KMS-11 (cell line): ENCODE results near the gene VSIG8.

ENCODE experiments used
- H2AFZ ChIP-seq: fragments of 200-600 bp; sonication (generic); 2 replicates; pipeline ENCODE4 v1.6.1; 2016; ENCODE audit warnings: antibody characterized with exemption, mixed run types, low read depth
- H3K27ac ChIP-seq: fragments of 200-600 bp; sonication (generic); 2 replicates; pipeline ENCODE4 v1.6.1; 2016; ENCODE audit warnings: mild to moderate bottlenecking, mixed run types
- H3K27me3 ChIP-seq: fragments of 200-600 bp; sonication (generic); 2 replicates; pipeline ENCODE4 v1.6.1; 2017; ENCODE audit warnings: mild to moderate bottlenecking, low read depth, mixed run types, moderate library complexity; ENCODE audit not compliant: insufficient read depth
- H3K36me3 ChIP-seq: fragments of 200-600 bp; sonication (generic); 2 replicates; pipeline ENCODE4 v1.6.1; 2017; ENCODE audit warnings: mild to moderate bottlenecking, mixed run types; ENCODE audit not compliant: insufficient read depth
- H3K4me1 ChIP-seq: fragments of 200-600 bp; sonication (generic); 2 replicates; pipeline ENCODE4 v1.6.1; 2016; ENCODE audit warnings: mild to moderate bottlenecking, low read depth, mixed run types; ENCODE audit not compliant: poor library complexity, severe bottlenecking
- H3K4me2 ChIP-seq: fragments of 200-600 bp; sonication (generic); 2 replicates; pipeline ENCODE4 v1.7.0; 2016; ENCODE audit warnings: mild to moderate bottlenecking, mixed run types
- H3K4me3 ChIP-seq: fragments of 200-600 bp; sonication (generic); IDR thresholded peaks from 2 replicates; pipeline ENCODE4 v1.6.1; 2017; ENCODE audit warnings: low read depth, low read length, mixed read lengths; ENCODE audit not compliant: insufficient read depth
- H3K79me2 ChIP-seq: fragments of 200-600 bp; sonication (generic); 2 replicates; pipeline ENCODE4 v1.6.1; 2016; ENCODE audit warnings: low read depth, mixed run types; ENCODE audit not compliant: insufficient read depth
- H3K9ac ChIP-seq: fragments of 200-600 bp; sonication (generic); 2 replicates; pipeline ENCODE4 v1.6.1; 2016; ENCODE audit warnings: mild to moderate bottlenecking, mixed run types
- H4K20me1 ChIP-seq: fragments of 200-600 bp; sonication (generic); 2 replicates; pipeline ENCODE4 v1.6.1; 2016; ENCODE audit warnings: mild to moderate bottlenecking, mixed run types; ENCODE audit not compliant: insufficient read depth
- CTCF ChIP-seq: fragments of 200-600 bp; sonication (generic); conservative IDR thresholded peaks from 2 replicates; pipeline ENCODE4 v1.6.1; 2017; ENCODE audit warnings: low read depth, mild to moderate bottlenecking, antibody characterized with exemption, low read length, moderate library complexity, mixed read lengths

The VSIG8 gene

GRCh38 chr1:159861218-159861617 lies 1.2 kb downstream of the VSIG8 start:
- H3K4me2 ChIP-seq, result no peak overlapping the region
- H3K27me3 ChIP-seq, result no peaks in the 10 kb centered on the region
- no peaks in the 10 kb centered on the region for H3K4me1 ChIP-seq
- no peaks in the 10 kb centered on the region for H3K36me3 ChIP-seq
- TF ChIP-seq CTCF, result no peak
- no peak overlapping the region for H3K27ac ChIP-seq
- no peaks in the 10 kb centered on the region for H3K79me2 ChIP-seq
- no peak overlapping the region for H3K4me3 ChIP-seq
- H2AFZ ChIP-seq, result no peak overlapping the region
- no peak overlapping the region for H3K9ac ChIP-seq
- H4K20me1 ChIP-seq, result no peaks in the 10 kb centered on the region

GRCh38 chr1:159860456-159860855 lies 2.0 kb downstream of the VSIG8 start:
- no peak overlapping the region for H2AFZ ChIP-seq

GRCh38 chr1:159859767-159860322 lies 2.6 kb downstream of the VSIG8 start:
- H3K4me3 ChIP-seq, result no peak overlapping the region
- no peak overlapping the region for H3K9ac ChIP-seq
- peaks cover 4% of the 10 kb centered on the region for H3K4me1 ChIP-seq
- H3K79me2 ChIP-seq, result no peaks in the 10 kb centered on the region
- no peak overlapping the region for H2AFZ ChIP-seq
- H3K4me2 ChIP-seq, result no peak overlapping the region
- H3K27me3 ChIP-seq, result no peaks in the 10 kb centered on the region
- H4K20me1 ChIP-seq, result no peaks in the 10 kb centered on the region
- H3K36me3 ChIP-seq, result no peaks in the 10 kb centered on the region
- TF ChIP-seq CTCF, result no peak
- H3K27ac ChIP-seq, result no peak overlapping the region

More at GRCh38 chr1:159860456-159860855, 2.0 kb downstream of the VSIG8 start:
- TF ChIP-seq CTCF, result no peak
- Histone ChIP-seq H3K4me3 (no peak overlapping the region), H3K27me3 (no peaks in the 10 kb centered on the region), H3K79me2 (no peaks in the 10 kb centered on the region), H3K4me1 (peaks cover under 1% of the 10 kb centered on the region), H3K27ac (no peak overlapping the region), H3K4me2 (no peak overlapping the region), H3K9ac (no peak overlapping the region), H4K20me1 (no peaks in the 10 kb centered on the region), H3K36me3 (no peaks in the 10 kb centered on the region)

GRCh38 chr1:159857889-159858288 lies 4.6 kb downstream of the VSIG8 start:
- Histone ChIP-seq H3K4me1 (peaks cover 11% of the 10 kb centered on the region), H3K27ac (no peak overlapping the region)

More at GRCh38 chr1:159857889-159858288, 4.6 kb downstream of the VSIG8 start:
- H3K27me3 ChIP-seq, result no peaks in the 10 kb centered on the region
- H3K79me2 ChIP-seq, result no peaks in the 10 kb centered on the region
- no peak overlapping the region for H2AFZ ChIP-seq
- no peak overlapping the region for H3K9ac ChIP-seq
- no peak overlapping the region for H3K4me2 ChIP-seq
- no peak for TF ChIP-seq CTCF
- no peaks in the 10 kb centered on the region for H4K20me1 ChIP-seq
- H3K4me3 ChIP-seq, result no peak overlapping the region
- H3K36me3 ChIP-seq, result no peaks in the 10 kb centered on the region
